Nephron (organoid): Measurements from ENCODE around the gene NPLOC4.

Experiments used
- H3K27ac Mint-ChIP-seq, 3 experiments: 2 replicates each; pipeline ENCODE4 v1.8.0; 2020; ENCODE audit warnings: mixed read lengths in 3 of 3, mild to moderate bottlenecking in 2 of 3, moderate library complexity in 1 of 3
- H3K27me3 Mint-ChIP-seq: 2 replicates; pipeline ENCODE4 v1.8.0; 2021; ENCODE audit warnings: low read depth, mild to moderate bottlenecking, moderate library complexity, mixed read lengths
- H3K36me3 Mint-ChIP-seq: 2 replicates; pipeline ENCODE4 v1.8.0; 2020; ENCODE audit warnings: low read depth, mixed read lengths
- H3K4me1 Mint-ChIP-seq: 2 replicates; pipeline ENCODE4 v1.8.0; 2020; ENCODE audit warnings: mixed read lengths
- H3K4me3 Mint-ChIP-seq, 3 experiments: 2 replicates each; pipeline ENCODE4 v1.8.0; 2020; ENCODE audit warnings: mild to moderate bottlenecking in 3 of 3, mixed read lengths in 3 of 3, moderate library complexity in 2 of 3
- H3K9me3 Mint-ChIP-seq: 2 replicates; pipeline ENCODE4 v1.8.0; 2020; ENCODE audit warnings: mixed read lengths
- CTCF ChIP-seq, 3 experiments: fragments of 200-600 bp; sonication (generic); IDR thresholded peaks; one replicate each; pipeline ENCODE4 v1.5.0; 2021; ENCODE audit warnings: antibody characterized with exemption in 3 of 3; ENCODE audit not compliant: unreplicated experiment in 3 of 3

Gene NPLOC4

DNA sequence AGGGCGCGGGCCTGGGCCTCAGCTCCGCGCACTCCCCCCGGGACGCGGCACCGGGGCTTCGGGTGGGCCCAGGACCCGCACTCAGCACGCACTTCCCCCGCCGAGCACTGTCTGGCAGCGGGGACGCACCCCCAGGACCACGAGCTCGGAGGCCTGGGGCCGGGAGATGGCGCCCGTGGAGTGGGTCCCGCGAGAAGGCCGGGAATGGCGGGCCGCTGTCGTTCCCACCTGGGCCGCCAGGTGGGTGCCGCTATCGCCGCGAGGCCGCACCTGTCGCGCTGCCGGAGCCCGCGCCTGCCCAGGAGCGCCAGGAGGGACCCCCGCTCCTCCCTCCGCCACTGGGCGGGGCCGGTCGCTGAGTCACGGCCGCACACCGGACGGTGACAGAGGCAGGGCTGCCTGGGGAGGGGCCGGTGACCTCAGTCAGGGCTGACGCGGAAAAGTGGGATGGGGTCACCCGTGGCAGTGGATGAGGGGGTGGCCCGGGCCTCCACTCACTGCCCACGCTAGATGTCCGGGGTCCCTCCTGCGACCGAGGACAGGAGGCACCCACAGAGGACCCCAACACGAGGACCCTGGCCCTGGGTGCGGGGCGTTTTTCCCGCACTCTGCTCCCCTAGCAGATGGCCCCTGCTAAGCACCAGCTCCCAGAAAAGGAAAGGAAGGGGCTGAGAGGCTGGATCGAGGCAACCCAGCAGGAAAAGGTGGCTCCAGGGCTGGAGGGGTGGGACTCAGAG, 117.5 kb downstream of the NPLOC4 start:
- Mint-ChIP-seq H3K27me3 (peaks cover 28% of the 10 kb centered on the region), H3K27ac (no peak overlapping the region), H3K9me3 (no peaks in the 10 kb centered on the region), H3K36me3 (no peaks in the 10 kb centered on the region), H3K4me3 (peak overlapping the region in 1 of 3 experiments; percentile 13), H3K4me1 (peaks cover 45% of the 10 kb centered on the region)
- peak; percentile 53 to 58 (median 57) for TF ChIP-seq CTCF (IDR thresholded peaks at IDR 0.05; ENCODE audit: unreplicated experiment in 3 of 3)

- no peak for TF ChIP-seq CTCF (IDR thresholded peaks at IDR 0.05; ENCODE audit: unreplicated experiment in 3 of 3)
- peaks cover 28% of the 10 kb centered on the region for H3K27me3 Mint-ChIP-seq
Measured at GRCh38 chr17:81518785-81519283, 118.1 kb downstream of the NPLOC4 start.

DNA sequence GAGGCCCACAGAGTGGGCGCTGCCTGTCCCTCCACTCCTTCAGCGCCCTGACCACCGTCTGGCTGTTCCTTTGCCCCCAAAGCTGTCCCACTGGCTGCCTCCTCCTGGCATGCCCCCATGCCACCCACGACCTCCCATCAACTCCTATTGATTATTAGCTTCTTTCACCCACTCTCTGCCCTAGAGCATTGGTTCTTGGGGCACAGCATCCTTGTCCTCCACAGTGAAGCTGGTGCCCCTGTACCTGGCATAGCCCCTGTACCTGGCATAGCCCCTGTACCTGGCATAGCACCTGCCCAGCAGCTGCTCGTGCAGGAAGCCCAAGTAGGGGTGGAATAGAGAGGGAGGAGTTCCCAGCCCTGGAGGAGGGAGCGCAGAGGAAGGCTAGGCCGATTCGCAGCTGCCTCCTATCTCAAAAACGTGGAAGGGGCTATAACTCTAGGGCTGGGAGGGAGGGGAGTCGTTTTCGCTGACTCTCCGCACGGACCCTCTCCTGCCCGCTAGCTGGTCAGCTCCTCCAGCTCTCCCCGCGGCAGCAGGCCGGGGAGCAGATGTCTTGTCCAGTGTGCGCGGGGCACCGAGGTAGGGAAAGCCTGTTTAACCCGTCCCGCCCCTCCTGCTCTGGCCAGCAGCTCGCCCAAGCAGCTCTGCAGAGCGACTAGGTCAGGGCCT, 118.7 kb downstream of the NPLOC4 start:
- no peak for TF ChIP-seq CTCF (IDR thresholded peaks at IDR 0.05; ENCODE audit: unreplicated experiment in 3 of 3)
- peak overlapping the region; percentile 76 to 82 (median 80) for H3K4me3 Mint-ChIP-seq
- H3K36me3 Mint-ChIP-seq, result no peaks in the 10 kb centered on the region
- H3K27ac Mint-ChIP-seq, result peak overlapping the region; percentile 51 to 79 (median 71)
- H3K4me1 Mint-ChIP-seq, result peaks cover 42% of the 10 kb centered on the region
- H3K27me3 Mint-ChIP-seq, result peaks cover 26% of the 10 kb centered on the region
- H3K9me3 Mint-ChIP-seq, result no peaks in the 10 kb centered on the region

More at GRCh38 chr17:81518785-81519283, 118.1 kb downstream of the NPLOC4 start:
- Mint-ChIP-seq H3K36me3 (no peaks in the 10 kb centered on the region), H3K27ac (peak overlapping the region in 1 of 3 experiments; percentile 71), H3K4me3 (peak overlapping the region; percentile 76 to 82 (median 80)), H3K4me1 (peaks cover 45% of the 10 kb centered on the region), H3K9me3 (no peaks in the 10 kb centered on the region)

DNA sequence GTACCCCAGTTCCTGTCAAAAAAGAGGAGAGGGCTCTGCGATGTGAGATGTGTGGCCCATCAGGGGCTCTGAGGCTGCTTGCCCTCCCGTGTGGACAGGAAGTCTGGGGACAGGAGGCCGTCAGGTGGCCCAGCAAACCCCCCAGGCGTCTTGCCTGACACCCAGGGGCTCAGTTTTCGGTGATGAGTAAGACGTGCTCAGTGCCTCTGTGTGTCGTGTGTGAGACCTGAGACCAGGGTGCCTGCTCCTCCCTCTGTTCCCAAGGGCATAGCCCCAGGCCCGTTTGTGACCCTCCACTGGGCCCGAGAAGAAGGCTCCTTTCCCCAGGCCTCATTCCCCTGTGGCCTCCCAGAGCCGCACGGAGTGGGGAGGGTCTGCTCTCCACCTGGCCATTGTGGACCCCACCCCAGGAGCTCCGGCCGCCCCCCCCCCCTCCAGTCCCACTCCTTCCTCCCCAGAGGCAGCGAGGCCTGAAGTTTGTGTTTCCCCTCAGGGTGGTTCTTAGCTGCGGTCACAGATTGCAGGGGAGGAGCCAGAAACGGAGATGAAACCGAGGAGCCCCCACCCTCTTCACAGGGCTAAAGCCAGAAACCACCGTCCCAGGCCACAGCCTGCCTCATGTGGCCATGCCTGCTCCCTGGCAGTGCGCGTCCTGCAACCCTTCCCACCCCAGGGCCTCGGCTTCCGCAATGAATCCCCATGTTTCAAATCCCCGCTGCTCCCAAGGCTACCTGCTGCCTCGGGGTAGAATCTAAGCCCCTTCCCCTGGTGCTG, 119.4 kb downstream of the NPLOC4 start:
- Mint-ChIP-seq H3K4me1 (peaks cover 35% of the 10 kb centered on the region), H3K9me3 (no peaks in the 10 kb centered on the region), H3K27me3 (peaks cover 24% of the 10 kb centered on the region), H3K27ac (peak overlapping the region; percentile 51 to 79 (median 71)), H3K36me3 (no peaks in the 10 kb centered on the region), H3K4me3 (peak overlapping the region; percentile 76 to 82 (median 80))
- no peak for TF ChIP-seq CTCF (IDR thresholded peaks at IDR 0.05; ENCODE audit: unreplicated experiment in 3 of 3)

DNA sequence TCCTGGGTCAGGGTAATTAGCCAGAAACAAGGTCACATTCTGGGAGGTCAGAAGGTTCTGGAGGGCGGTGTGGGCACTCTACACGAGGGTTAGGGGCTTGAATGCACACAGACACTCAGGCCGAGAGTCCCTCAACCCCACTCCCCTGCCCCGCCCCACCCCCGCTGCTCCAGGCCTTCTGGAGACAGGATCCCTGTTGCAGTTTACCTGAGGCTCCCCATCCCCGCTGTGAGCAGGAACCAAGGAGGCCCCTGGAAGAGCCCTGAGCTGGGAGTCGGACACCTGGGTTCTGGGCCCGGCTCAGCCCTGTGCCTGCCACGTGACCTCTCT, 119.9 kb downstream of the NPLOC4 start:
- Mint-ChIP-seq H3K9me3 (no peaks in the 10 kb centered on the region), H3K36me3 (peaks cover 2% of the 10 kb centered on the region), H3K4me1 (peaks cover 32% of the 10 kb centered on the region), H3K4me3 (peak overlapping the region; percentile 87 to 96 (median 94)), H3K27ac (peak overlapping the region in 2 of 3 experiments; percentile 79 to 96), H3K27me3 (peaks cover 19% of the 10 kb centered on the region)
- no peak for TF ChIP-seq CTCF (IDR thresholded peaks at IDR 0.05; ENCODE audit: unreplicated experiment in 3 of 3)
